Immature natural killer cell (primary cell): ENCODE results near the gene POMC. TPM values are rescaled to one million over a fixed set of nuclear protein-coding genes. Genes with fewer than 3 reads are reported as not detected.
"Not testable (repeated sequence)": the region's sequence is repeated elsewhere in the genome, so short reads cannot be mapped to it uniquely, and the experiment has no call there.

Experiments
- DNase-seq, 3 donors: peaks; one replicate each; pipeline ENCODE4 v3.0.0; 2022; ENCODE audit warnings: mixed read lengths in 1 of 3
- H3K27ac Mint-ChIP-seq, 6 donors: one replicate each; pipeline ENCODE4 v1.8.0; 2020; ENCODE audit warnings: mixed read lengths in 6 of 6, mild to moderate bottlenecking in 5 of 6, inconsistent platforms in 4 of 6, moderate library complexity in 3 of 6
- H3K27me3 Mint-ChIP-seq, 3 donors: one replicate each; pipeline ENCODE4 v1.8.0; 2020 to 2021; ENCODE audit warnings: low read depth in 3 of 3, mild to moderate bottlenecking in 3 of 3, mixed read lengths in 3 of 3, moderate library complexity in 3 of 3, inconsistent platforms in 1 of 3
- H3K36me3 Mint-ChIP-seq, 3 donors: one replicate each; pipeline ENCODE4 v1.8.0; 2020; ENCODE audit warnings: mixed read lengths in 3 of 3, inconsistent platforms in 2 of 3, mild to moderate bottlenecking in 2 of 3
- H3K4me1 Mint-ChIP-seq, 2 donors: one replicate each; pipeline ENCODE4 v1.8.0; 2020; ENCODE audit warnings: inconsistent platforms in 2 of 2, mild to moderate bottlenecking in 2 of 2, mixed read lengths in 2 of 2, moderate library complexity in 1 of 2
- H3K4me3 Mint-ChIP-seq, 5 donors: one replicate each; pipeline ENCODE4 v1.8.0; 2020; ENCODE audit warnings: mild to moderate bottlenecking in 5 of 5, mixed read lengths in 5 of 5, inconsistent platforms in 3 of 5, moderate library complexity in 3 of 5
- H3K9me3 Mint-ChIP-seq, 6 donors: one replicate each; pipeline ENCODE4 v1.8.0; 2020; ENCODE audit warnings: mild to moderate bottlenecking in 6 of 6, mixed read lengths in 6 of 6, inconsistent platforms in 4 of 6, moderate library complexity in 3 of 6
- polyA plus RNA-seq, 3 donors: library from polyadenylated mRNA; unstranded; fragments of 300-500 nt; fragmentation: Illumina TruSeq; gene quantifications; one replicate each; pipeline ENCODE4 v1.2.3, GENCODE V29; 2021

The POMC gene
- polyA plus RNA-seq = 10 to 100 TPM in 2 of 3 donors, 1 to 10 TPM in 1; 7.0 to 15.7 (median 12.8) TPM

DNA sequence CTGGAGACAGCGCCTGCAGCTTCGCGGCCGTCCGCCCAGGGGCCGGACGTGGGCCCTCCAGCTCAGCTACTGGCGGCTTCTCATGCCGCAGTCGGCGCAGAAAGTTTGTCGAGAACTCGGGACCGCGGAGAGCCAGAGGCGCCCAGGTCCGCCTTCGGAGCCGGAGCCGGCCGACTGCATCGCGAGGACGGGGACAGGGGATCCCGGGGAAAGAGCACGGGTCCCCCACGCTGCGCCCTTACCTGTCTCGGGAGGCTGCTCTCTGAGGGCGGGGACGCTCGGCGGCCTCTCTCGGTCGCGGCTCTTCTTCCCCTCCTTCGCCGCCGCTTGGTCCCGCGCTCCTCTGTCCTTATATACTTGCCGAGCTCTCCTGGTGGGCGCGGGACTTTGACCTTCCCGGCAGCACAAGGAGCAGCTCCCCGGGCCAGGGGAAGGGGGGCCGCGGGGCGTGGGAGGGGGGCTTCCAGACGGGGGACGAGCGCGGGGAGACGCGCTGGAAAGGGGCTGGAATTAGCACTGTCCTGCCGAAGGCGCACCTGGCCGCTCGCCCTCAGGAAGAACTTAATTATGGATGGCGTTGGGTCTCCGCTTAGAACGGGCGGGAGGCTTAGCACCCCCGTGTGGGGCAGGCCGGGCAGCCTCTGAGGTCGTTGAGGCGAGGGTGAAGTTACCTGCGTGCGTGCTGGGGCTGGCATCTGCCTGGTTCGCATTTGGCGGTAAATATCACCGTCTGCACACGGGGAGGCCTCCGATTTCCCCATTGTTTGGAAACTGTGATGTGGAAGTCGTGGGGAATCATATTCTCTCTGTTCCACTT, at the start of gene POMC:
POMC (minus strand) TSS at position 325 of the 817 bp plus-strand sequence. CDS start 3,808 bp downstream, outside the sequence.
- H3K9me3 Mint-ChIP-seq = peaks cover 0 to 2% (median 0%) of the 10 kb centered on the region in 6 donors
- H3K36me3 Mint-ChIP-seq = no peaks in the 10 kb centered on the region
- H3K4me1 Mint-ChIP-seq = peaks cover 7 to 12% of the 10 kb centered on the region in 2 donors
- DNase-seq = peak; percentile 38 to 45 (median 42)
- H3K27me3 Mint-ChIP-seq = peaks cover 14 to 50% (median 27%) of the 10 kb centered on the region in 3 donors
- H3K4me3 Mint-ChIP-seq = peak within 1 kb of the TSS; percentile 28 to 77 (median 68)
- no peak within 1 kb of the TSS for H3K27ac Mint-ChIP-seq

DNA sequence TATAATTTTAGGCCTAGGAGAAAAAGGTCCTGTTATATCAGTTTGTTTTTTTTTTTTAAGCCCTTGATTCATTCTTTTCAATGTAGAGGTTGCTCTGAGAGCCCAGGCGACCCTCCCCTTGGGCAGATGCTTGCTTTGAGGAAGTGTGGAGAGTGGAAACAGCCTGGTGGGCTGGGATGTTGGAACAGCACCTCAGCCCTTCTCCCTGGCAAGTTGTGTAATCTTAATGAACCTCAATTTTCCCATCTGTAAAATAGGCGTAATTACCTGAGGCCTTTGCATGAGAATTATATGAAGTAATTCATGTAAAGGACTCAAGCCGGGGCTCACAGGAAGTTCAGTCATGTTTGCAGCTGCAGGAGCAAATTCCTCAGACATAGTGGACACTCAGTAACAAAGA, 49.7 kb upstream of the POMC start:
- H3K27ac Mint-ChIP-seq = no peak overlapping the region
- H3K4me3 Mint-ChIP-seq = peak overlapping the region in 1 of 5 donors; percentile 20
- peaks cover 6 to 8% of the 10 kb centered on the region in 2 donors for H3K4me1 Mint-ChIP-seq
- no peak for DNase-seq
- no peaks in the 10 kb centered on the region for H3K36me3 Mint-ChIP-seq
- H3K27me3 Mint-ChIP-seq = peaks cover 4 to 9% (median 5%) of the 10 kb centered on the region in 3 donors
- no peaks in the 10 kb centered on the region for H3K9me3 Mint-ChIP-seq

DNA sequence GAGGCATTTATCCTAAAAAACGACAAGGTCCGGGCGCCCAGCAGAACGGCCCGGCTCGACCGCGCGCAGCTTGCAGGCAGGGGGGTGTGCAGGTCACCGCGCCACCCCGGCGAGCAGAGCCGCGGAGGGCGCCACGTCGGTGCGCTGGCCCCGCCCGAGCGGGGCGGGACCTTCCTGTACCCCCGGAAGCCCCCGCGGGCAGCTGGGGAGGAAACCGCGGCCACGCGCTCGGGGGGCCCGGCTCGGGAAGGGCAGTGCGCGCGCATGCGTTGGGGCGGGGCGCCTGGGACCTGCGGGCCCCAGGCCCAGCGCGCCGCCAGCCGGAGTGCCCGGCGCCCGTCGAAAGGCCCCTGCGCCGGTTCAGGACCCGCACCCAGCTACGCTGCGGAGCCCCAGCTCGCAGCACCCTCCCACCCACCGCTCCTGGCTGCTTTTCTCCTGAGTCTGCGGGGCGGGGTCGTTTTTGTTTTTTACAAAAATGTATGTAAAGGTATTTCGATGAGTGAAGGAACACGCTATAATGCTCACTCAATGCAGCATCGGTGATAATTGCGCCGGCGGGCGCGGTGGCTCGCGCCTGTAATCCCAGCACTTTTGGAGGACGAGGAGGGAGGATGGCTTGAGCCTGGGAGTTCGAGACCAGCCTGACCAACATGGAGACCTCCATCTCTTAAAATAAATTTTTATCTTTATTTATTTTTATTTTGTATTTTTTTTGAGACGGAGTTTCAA, 47.7 kb upstream of the POMC start:
- Mint-ChIP-seq H3K36me3 (no peaks in the 10 kb centered on the region), H3K9me3 (no peaks in the 10 kb centered on the region), H3K4me1 (peaks cover 6 to 8% of the 10 kb centered on the region in 2 donors), H3K4me3 (peak overlapping the region; percentile 80 to 86 (median 85)), H3K27me3 (peaks cover 1 to 7% (median 5%) of the 10 kb centered on the region in 3 donors), H3K27ac (peak overlapping the region; percentile 76 to 93 (median 90))
- peak; percentile 92 to 94 (median 93) for DNase-seq

DNA sequence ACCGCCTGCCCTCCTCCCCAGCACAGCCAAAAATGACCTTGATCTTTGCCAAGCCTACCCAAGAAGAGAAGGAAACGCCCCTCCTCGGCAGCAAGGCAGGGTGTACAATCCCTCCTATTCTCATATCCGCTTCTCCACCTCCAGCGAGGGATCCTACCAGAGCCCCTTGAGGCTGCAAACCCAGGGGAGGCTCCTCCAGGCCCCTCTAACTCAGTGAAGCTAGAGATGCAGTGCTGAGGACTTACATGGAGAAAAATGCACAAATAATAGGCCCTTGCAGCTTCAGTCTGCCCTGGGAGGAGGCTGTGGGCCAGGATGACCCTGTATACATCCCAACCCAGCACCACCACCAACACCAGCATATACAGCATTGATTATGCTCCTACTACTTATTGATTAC, 46.9 kb upstream of the POMC start:
- H3K9me3 Mint-ChIP-seq = no peaks in the 10 kb centered on the region
- H3K4me1 Mint-ChIP-seq = peaks cover 9 to 16% of the 10 kb centered on the region in 2 donors
- H3K27ac Mint-ChIP-seq = peak overlapping the region; percentile 76 to 93 (median 90)
- peak overlapping the region; percentile 66 to 82 (median 77) for H3K4me3 Mint-ChIP-seq
- H3K27me3 Mint-ChIP-seq = peaks cover 1 to 7% (median 5%) of the 10 kb centered on the region in 3 donors
- H3K36me3 Mint-ChIP-seq = no peaks in the 10 kb centered on the region
- DNase-seq = no peak

DNA sequence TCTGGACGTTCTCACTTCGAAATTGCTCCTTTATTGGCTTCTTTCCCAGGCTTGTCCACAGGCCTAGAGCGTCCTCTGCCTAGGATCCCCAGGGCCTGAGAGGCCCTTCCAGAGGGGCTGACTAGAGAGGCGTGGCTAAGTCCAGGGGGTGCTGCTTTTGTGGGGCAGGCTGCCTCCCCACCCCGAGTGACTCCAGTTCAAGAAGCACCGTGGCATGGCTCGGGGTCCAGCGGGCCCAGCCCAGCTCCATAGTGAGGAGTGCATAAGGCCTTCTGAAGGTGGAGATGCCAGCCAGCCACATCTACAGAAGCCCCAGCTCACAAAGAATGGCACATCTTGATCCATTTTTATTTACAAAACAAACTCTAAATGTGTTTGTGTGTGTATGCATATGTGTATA, 44.8 kb upstream of the POMC start:
- DNase-seq = no peak
- peaks cover 2 to 7% (median 5%) of the 10 kb centered on the region in 3 donors for H3K27me3 Mint-ChIP-seq
- H3K9me3 Mint-ChIP-seq = no peaks in the 10 kb centered on the region
- peaks cover 20 to 28% of the 10 kb centered on the region in 2 donors for H3K4me1 Mint-ChIP-seq
- H3K4me3 Mint-ChIP-seq = no peak overlapping the region
- peak overlapping the region in 1 of 6 donors; percentile 17 for H3K27ac Mint-ChIP-seq
- H3K36me3 Mint-ChIP-seq = no peaks in the 10 kb centered on the region

DNA sequence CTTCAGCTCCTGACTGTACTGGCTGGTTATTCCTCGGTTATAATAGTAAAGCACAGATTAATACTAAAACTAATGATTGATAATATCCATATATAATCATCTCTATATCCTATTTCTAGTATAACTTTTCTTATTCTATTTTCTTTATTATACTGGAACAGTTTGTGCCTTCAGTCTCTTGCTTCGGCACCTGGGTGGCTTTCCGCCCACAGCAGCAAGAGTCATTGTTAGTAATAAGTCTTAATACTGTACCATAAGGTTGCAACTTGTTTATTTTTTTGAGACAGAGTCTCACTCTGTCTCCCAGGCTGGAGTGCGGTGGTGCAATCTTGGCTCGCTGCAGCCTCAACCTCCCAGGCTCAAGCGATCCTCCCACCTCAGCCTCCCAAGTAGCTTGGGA, 42.5 kb upstream of the POMC start:
- DNase-seq, H3K36me3 Mint-ChIP-seq, H3K9me3 Mint-ChIP-seq: not testable (repeated sequence)
- H3K4me1 Mint-ChIP-seq = peaks cover 20 to 28% of the 10 kb centered on the region in 2 donors
- H3K4me3 Mint-ChIP-seq = peak overlapping the region in 3 of 5 donors; percentile 13 to 53 (median 36)
- peaks cover 3 to 11% (median 5%) of the 10 kb centered on the region in 3 donors for H3K27me3 Mint-ChIP-seq
- peak overlapping the region in 4 of 6 donors; percentile 64 to 87 (median 74) for H3K27ac Mint-ChIP-seq

DNA sequence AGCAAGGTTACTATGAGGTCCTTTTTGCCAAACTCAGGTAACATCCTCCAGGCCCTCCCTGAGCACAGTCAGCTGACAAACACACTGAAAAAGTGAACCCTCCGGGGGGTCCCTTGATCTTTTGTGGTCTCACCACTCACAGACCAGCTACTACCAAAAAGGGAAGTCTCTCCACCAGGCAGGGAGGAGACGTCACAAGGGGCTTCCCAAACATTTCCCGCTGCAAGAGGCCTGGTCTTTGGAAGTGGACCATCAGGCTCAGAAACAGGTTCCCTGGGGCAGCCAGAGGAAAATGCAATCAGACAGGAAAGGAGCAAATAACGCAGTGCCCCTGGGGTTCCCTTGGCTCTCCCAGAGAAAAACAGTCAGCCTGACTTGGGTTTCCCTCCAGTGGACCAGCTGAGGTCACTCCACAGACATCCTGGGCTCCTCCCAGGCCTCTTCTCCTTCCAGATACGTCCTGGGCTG, 38.7 kb upstream of the POMC start:
- no peaks in the 10 kb centered on the region for H3K9me3 Mint-ChIP-seq

DNA sequence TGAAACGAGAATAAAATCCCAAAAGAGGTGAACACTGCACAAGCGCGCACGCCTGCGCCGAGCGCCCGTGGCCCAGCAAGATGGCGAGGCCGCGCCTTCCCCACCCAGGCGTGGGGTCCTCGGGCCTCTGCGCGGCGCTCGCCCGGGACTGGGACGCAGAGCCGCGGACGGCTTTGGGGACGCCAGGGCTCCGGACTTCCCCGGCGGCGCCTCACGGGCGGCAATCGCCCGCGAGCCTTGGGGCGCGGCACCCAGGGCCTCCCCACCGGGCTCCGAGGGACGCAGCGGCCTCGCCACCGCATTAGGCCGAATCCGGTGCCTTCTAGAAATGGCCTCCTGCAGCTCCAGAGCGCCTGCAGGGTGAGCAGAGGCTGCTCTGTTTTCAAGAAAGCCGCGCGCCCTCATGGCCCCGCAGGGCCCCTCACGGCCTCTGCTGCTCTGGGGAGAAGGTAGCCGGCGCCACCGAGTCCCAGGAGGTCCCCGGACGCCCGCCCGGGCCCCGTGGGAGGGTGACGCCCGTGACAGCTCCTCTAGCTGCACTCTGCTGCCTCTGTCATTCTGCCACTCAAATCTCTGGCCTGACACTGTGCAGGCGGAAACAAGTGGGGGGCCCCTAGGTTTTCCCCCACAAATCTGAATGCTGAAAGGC, 35.9 kb upstream of the POMC start:
- Mint-ChIP-seq H3K36me3 (no peaks in the 10 kb centered on the region), H3K4me3 (peak overlapping the region in 1 of 5 donors; percentile 26), H3K9me3 (no peaks in the 10 kb centered on the region), H3K27me3 (peaks cover 0 to 4% (median 3%) of the 10 kb centered on the region in 3 donors), H3K4me1 (peaks cover 8 to 9% of the 10 kb centered on the region in 2 donors), H3K27ac (no peak overlapping the region)
- peak in 1 of 3 donors; percentile 23 for DNase-seq

More for the DNA sequence above, 38.7 kb upstream of the POMC start:
- Mint-ChIP-seq H3K27me3 (peaks cover 0 to 4% (median 3%) of the 10 kb centered on the region in 3 donors), H3K27ac (no peak overlapping the region), H3K36me3 (no peaks in the 10 kb centered on the region), H3K4me1 (peaks cover 19 to 27% of the 10 kb centered on the region in 2 donors), H3K4me3 (no peak overlapping the region)
- no peak for DNase-seq

DNA sequence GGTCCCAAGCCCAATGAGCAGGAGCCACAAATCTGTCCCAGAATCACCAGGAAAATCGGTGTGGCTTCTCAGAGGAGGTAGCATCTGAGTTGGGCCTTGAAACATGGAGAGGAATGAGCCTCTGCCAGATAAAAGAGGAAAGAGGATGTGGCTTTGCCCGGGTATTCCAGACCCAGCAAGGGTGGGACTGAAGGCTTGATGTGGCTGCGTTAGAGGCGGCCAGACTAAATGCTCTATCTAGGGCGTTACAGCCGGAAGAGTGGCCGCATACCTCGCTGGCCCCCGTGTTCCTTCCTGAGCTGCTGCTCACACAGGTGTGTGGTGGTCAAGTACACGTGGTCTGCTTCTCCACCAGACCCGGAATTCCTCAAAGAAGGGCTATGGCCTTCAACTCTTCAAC, 33.9 kb upstream of the POMC start:
- H3K36me3 Mint-ChIP-seq = no peaks in the 10 kb centered on the region
- H3K27ac Mint-ChIP-seq = peak overlapping the region in 2 of 6 donors; percentile 12 to 34
- no peak for DNase-seq
- peaks cover 6 to 7% of the 10 kb centered on the region in 2 donors for H3K4me1 Mint-ChIP-seq
- peak overlapping the region in 1 of 5 donors; percentile 6 for H3K4me3 Mint-ChIP-seq
- H3K27me3 Mint-ChIP-seq = peaks cover 0 to 3% (median 0%) of the 10 kb centered on the region in 3 donors
- no peaks in the 10 kb centered on the region for H3K9me3 Mint-ChIP-seq

DNA sequence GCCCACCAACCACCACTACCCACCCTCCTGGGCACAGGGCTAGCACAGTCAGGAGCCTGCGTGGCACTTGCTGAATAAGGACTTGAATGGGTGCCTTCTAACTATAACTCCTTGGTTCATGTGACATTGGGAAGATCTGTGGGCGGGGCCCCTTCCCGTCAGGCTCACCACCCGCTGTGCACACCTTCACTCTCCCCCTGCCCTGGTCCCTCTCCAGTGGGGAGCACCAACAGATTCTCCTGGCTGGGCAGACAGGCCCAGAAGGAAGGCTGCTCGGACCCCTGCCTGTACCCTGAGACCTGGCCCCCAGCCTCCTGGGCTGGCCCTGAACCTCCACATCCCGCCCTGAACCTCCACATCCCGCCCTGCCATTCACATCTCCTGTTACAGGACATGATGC, 33.4 kb upstream of the POMC start:
- Mint-ChIP-seq H3K4me3 (no peak overlapping the region), H3K4me1 (peaks cover 6 to 7% of the 10 kb centered on the region in 2 donors), H3K27me3 (peaks cover 0 to 3% (median 0%) of the 10 kb centered on the region in 3 donors), H3K9me3 (no peaks in the 10 kb centered on the region), H3K36me3 (no peaks in the 10 kb centered on the region), H3K27ac (no peak overlapping the region)
- DNase-seq = no peak

DNA sequence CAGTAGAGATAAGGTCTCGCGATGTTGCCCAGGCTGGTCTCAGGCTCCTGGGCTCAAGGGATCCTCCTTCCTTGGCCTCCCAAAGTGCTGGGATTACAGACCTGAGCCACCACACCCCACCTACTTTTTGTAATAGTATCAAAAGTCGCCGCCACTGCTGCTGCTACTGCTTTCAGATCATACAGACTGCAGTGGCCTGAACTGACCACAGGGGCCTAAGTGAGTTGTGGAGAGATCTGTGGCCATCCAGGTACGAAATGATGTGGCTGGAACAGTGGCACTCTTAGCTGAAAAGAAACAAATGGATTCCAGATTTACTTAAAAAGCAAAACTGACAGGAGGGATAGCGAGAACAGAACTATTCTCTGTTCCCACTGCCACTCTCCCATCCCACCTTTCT, 32.9 kb upstream of the POMC start:
- Mint-ChIP-seq H3K36me3 (no peaks in the 10 kb centered on the region), H3K27me3 (peaks cover 0 to 3% (median 0%) of the 10 kb centered on the region in 3 donors), H3K4me3 (no peak overlapping the region), H3K27ac (no peak overlapping the region), H3K4me1 (peaks cover 6 to 7% of the 10 kb centered on the region in 2 donors), H3K9me3 (no peaks in the 10 kb centered on the region)
- DNase-seq = no peak

DNA sequence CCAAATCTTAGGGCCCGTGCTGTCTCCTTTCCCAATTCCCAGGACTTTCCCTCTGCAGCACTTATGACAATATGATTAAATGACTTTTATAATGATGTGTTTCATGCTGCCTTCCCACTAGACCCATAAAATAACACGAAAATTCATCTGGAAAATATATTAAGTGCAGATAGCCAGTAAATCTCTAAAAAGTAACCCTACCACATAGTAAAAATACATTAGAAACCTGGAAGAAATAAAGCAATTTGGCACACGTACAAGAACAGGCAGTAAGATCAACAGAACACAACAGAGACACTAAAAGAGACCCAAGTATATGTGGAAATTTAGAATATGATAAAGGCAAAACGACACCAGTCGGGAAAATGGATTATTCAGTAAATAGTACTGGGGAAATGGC, 30.2 kb upstream of the POMC start:
- Mint-ChIP-seq H3K27ac (no peak overlapping the region), H3K36me3 (no peaks in the 10 kb centered on the region), H3K9me3 (no peaks in the 10 kb centered on the region), H3K27me3 (peaks cover 0 to 3% (median 1%) of the 10 kb centered on the region in 3 donors), H3K4me3 (no peak overlapping the region), H3K4me1 (peaks cover 6 to 7% of the 10 kb centered on the region in 2 donors)
- DNase-seq = no peak

DNA sequence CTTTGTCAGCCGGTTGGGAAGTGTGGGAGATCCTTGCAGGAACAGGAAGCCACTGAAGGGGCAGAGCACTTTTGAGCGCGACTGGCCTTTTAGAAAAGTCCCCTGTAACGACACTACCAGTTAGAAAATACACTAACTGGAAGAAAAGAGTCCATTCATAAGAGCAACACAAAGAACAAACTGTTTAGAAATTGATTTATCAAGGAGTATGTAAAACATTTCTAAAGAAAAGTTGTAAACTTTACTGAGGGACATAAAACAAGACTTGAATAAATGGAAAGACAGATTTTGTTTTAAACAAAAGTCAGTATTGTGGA, 29.8 kb upstream of the POMC start:
- Mint-ChIP-seq H3K36me3 (no peaks in the 10 kb centered on the region), H3K27ac (no peak overlapping the region), H3K4me1 (peaks cover 6 to 7% of the 10 kb centered on the region in 2 donors), H3K27me3 (peaks cover 0 to 3% (median 1%) of the 10 kb centered on the region in 3 donors), H3K4me3 (no peak overlapping the region), H3K9me3 (no peaks in the 10 kb centered on the region)
- DNase-seq = no peak
